Suprapubic skin (tissue), 4 donors: ENCODE data around the gene CLDN20. TPM values are rescaled to one million over a fixed set of nuclear protein-coding genes. Genes with fewer than 3 reads are reported as not detected.

Experiments
- DNase-seq, 2 donors: peaks; one replicate each; pipeline ENCODE4 v3.0.0-alpha.2; 2019; ENCODE audit warnings: low spot score in 2 of 2
- H3K27ac ChIP-seq: fragments of 200-600 bp; sonication (generic); one replicate; pipeline ENCODE4 v1.5.1; 2019
- H3K27me3 ChIP-seq: fragments of 200-600 bp; sonication (generic); one replicate; pipeline ENCODE4 v1.5.1; 2019
- H3K36me3 ChIP-seq: fragments of 200-600 bp; sonication (generic); one replicate; pipeline ENCODE4 v1.5.1; 2019
- H3K4me1 ChIP-seq: fragments of 200-600 bp; sonication (generic); one replicate; pipeline ENCODE4 v1.5.1; 2019
- H3K4me3 ChIP-seq: fragments of 200-600 bp; sonication (generic); one replicate; pipeline ENCODE4 v1.5.1; 2019; ENCODE audit warnings: mild to moderate bottlenecking
- H3K9me3 ChIP-seq: fragments of 200-600 bp; sonication (generic); one replicate; pipeline ENCODE4 v1.5.1; 2019
- EP300 ChIP-seq: sonication (generic); formaldehyde crosslinking; IDR thresholded peaks from one replicate; pipeline ENCODE4 v1.6.1; 2017; ENCODE audit warnings: antibody characterized with exemption
- POLR2A ChIP-seq, 2 donors: fragments of 450-650 bp; IDR thresholded peaks; one replicate each; pipeline ENCODE4 v1.6.1; 2017; ENCODE audit warnings: antibody characterized with exemption in 2 of 2, mild to moderate bottlenecking in 2 of 2, moderate library complexity in 2 of 2
- POLR2AphosphoS5 ChIP-seq, 3 donors: sonication (generic); formaldehyde crosslinking; IDR thresholded peaks; one replicate each; pipeline ENCODE4 v1.6.1; 2017; ENCODE audit warnings: antibody characterized with exemption in 3 of 3
- WGBS: methylation state at CpG from one replicate; pipeline ENCODE4 v1.1.5; 2018; 5-methylcytosine and 5-hydroxymethylcytosine counted together
- total RNA-seq, 4 donors: library from RNA; depleted of rRNA; stranded (reverse); fragments of >200 nt; gene quantifications; one replicate each; pipeline ENCODE4 v1.1.0, GENCODE V29; 2016
- TF ChIP-seq, protein P1 (sequence below), 2 donors: fragments of 200-600 bp in 1 of 2; fragments of 450-650 bp in 1 of 2; sonication (generic) in 1 of 2; IDR thresholded peaks; one replicate each; pipeline ENCODE4 v1.5.1; 2016 to 2019; ENCODE audit warnings: antibody characterized with exemption in 2 of 2, mild to moderate bottlenecking in 1 of 2, moderate library complexity in 1 of 2

CLDN20 gene
- total RNA-seq, 4 donors from 2014 or later: not detected

- Histone ChIP-seq H3K36me3 (no peaks in the 10 kb centered on the region), H3K4me1 (peaks cover 17% of the 10 kb centered on the region), H3K4me3 (peak overlapping the region; percentile 77), H3K27me3 (no peaks in the 10 kb centered on the region), H3K27ac (peak overlapping the region; percentile 81), H3K9me3 (no peaks in the 10 kb centered on the region)
- WGBS: 25% methylated on average over 3 of the region's 3 CpGs
- DNase-seq: no peak
- TF ChIP-seq POLR2AphosphoS5 (IDR thresholded peaks at IDR 0.05): no peak
- TF ChIP-seq POLR2A (IDR thresholded peaks at IDR 0.05): no peak
- no peak for TF ChIP-seq EP300
- TF ChIP-seq, protein P1, sequence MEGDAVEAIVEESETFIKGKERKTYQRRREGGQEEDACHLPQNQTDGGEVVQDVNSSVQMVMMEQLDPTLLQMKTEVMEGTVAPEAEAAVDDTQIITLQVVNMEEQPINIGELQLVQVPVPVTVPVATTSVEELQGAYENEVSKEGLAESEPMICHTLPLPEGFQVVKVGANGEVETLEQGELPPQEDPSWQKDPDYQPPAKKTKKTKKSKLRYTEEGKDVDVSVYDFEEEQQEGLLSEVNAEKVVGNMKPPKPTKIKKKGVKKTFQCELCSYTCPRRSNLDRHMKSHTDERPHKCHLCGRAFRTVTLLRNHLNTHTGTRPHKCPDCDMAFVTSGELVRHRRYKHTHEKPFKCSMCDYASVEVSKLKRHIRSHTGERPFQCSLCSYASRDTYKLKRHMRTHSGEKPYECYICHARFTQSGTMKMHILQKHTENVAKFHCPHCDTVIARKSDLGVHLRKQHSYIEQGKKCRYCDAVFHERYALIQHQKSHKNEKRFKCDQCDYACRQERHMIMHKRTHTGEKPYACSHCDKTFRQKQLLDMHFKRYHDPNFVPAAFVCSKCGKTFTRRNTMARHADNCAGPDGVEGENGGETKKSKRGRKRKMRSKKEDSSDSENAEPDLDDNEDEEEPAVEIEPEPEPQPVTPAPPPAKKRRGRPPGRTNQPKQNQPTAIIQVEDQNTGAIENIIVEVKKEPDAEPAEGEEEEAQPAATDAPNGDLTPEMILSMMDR (IDR thresholded peaks at IDR 0.05): no peak
Observed at GRCh38 chr6:155315516-155315871, 51.7 kb downstream of the CLDN20 start.

- 95% methylated on average over 1 of the region's 1 CpG for WGBS
- H3K4me3 ChIP-seq: no peak overlapping the region
- H3K4me1 ChIP-seq: peaks cover 17% of the 10 kb centered on the region
- H3K27me3 ChIP-seq: no peaks in the 10 kb centered on the region
- TF ChIP-seq EP300: no peak
- no peak for TF ChIP-seq POLR2A (IDR thresholded peaks at IDR 0.05)
- TF ChIP-seq, protein P1 (IDR thresholded peaks at IDR 0.05): no peak
- TF ChIP-seq POLR2AphosphoS5 (IDR thresholded peaks at IDR 0.05): no peak
- DNase-seq: no peak
- no peaks in the 10 kb centered on the region for H3K9me3 ChIP-seq
- H3K36me3 ChIP-seq: no peaks in the 10 kb centered on the region
- H3K27ac ChIP-seq: no peak overlapping the region
Observed at GRCh38 chr6:155316419-155316818, 52.6 kb downstream of the CLDN20 start.

DNA sequence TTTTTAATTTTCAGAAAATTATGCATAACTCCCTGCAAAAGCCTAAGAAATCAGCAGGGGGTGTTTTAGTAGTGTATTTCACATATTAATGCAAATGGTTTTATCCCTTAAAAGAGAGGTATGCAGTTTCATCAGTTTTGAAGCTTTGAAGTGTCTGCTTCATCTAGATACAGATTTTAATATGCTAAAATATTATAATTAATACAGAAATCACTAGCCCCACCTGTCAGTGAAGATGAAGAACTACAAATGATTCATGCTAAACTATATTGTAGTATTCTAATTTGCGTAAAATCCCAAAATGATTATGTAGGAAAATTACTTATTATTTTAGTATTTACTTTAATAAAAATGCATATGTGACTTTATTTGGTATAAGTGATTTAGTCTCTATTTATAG, 53.4 kb downstream of the CLDN20 start:
- no peak for DNase-seq
- no peak overlapping the region for H3K4me3 ChIP-seq
- TF ChIP-seq POLR2AphosphoS5 (IDR thresholded peaks at IDR 0.05): no peak
- no peak for TF ChIP-seq POLR2A (IDR thresholded peaks at IDR 0.05)
- TF ChIP-seq EP300: no peak
- TF ChIP-seq, protein P1 (IDR thresholded peaks at IDR 0.05): no peak
- peaks cover 17% of the 10 kb centered on the region for H3K4me1 ChIP-seq
- H3K27me3 ChIP-seq: no peaks in the 10 kb centered on the region
- WGBS: 79% methylated on average over 1 of the region's 1 CpG
- no peaks in the 10 kb centered on the region for H3K9me3 ChIP-seq
- H3K27ac ChIP-seq: no peak overlapping the region
- no peaks in the 10 kb centered on the region for H3K36me3 ChIP-seq

DNA sequence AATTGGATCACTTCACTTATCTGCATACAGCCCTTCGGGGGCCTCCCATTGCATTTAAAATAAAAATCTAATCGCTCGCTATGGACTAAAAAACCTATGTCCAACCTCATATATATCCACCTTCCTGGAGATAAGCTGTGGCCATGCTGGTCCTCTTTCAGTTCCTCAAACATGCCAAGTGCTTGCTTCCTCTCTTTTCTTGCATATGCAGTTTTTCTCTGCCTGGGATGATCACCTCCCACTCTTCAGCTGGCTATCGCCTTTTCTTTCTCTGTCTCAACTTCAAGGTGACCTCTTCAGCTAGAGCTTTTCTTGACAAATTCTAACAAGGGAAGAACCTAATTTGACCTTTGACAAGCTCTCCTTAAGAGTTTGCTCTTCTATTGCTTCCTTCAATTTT, 56.1 kb downstream of the CLDN20 start:
- no peak for TF ChIP-seq POLR2A (IDR thresholded peaks at IDR 0.05)
- no peak for TF ChIP-seq EP300
- TF ChIP-seq POLR2AphosphoS5 (IDR thresholded peaks at IDR 0.05): no peak
- TF ChIP-seq, protein P1 (IDR thresholded peaks at IDR 0.05): no peak
- H3K9me3 ChIP-seq: no peaks in the 10 kb centered on the region
- H3K27ac ChIP-seq: no peak overlapping the region
- 92% methylated on average over 4 of the region's 4 CpGs for WGBS
- DNase-seq: no peak
- H3K27me3 ChIP-seq: no peaks in the 10 kb centered on the region
- no peak overlapping the region for H3K4me3 ChIP-seq
- peaks cover 8% of the 10 kb centered on the region for H3K4me1 ChIP-seq
- H3K36me3 ChIP-seq: no peaks in the 10 kb centered on the region

GRCh38 chr6:155324172-155324571, 60.4 kb downstream of the CLDN20 start:
- Histone ChIP-seq H3K27me3 (no peaks in the 10 kb centered on the region), H3K9me3 (no peaks in the 10 kb centered on the region), H3K36me3 (no peaks in the 10 kb centered on the region), H3K27ac (no peak overlapping the region), H3K4me3 (no peak overlapping the region), H3K4me1 (peaks cover 3% of the 10 kb centered on the region)
- TF ChIP-seq EP300 (no peak), POLR2AphosphoS5 (IDR thresholded peaks at IDR 0.05) (no peak), POLR2A (IDR thresholded peaks at IDR 0.05) (no peak)
- TF ChIP-seq, protein P1 (IDR thresholded peaks at IDR 0.05): no peak
- no peak for DNase-seq
- WGBS: 97% methylated on average over 2 of the region's 2 CpGs
